Common myeloid progenitor, CD34-positive (primary cell): Measurements from ENCODE around the gene MAP4K4.

Experiments
- CTCF ChIA-PET: fragments of 350-600 bp; sonication (Branson Sonifier 250); formaldehyde crosslinking; loops from one replicate; lab custom pipeline; 2021; ENCODE audit warnings: antibody characterized with exemption; lab: Charles Lee
- POLR2A ChIA-PET: fragments of 350-600 bp; sonication (Branson Sonifier 250); formaldehyde crosslinking; loops from one replicate; lab custom pipeline; 2021; ENCODE audit warnings: antibody characterized with exemption; lab: Charles Lee
- DNase-seq, 3 donors: peaks; one replicate each; pipeline versions ENCODE4 v3.0.0 to v3.0.0-alpha.2; 2013
- H3K27ac ChIP-seq, 2 experiments: 1 replicate in 1 of 2; 2 replicates in 1 of 2; pipeline ENCODE4 v1.7.0; 2013; ENCODE audit warnings: inconsistent platforms in 2 of 2, low read length in 2 of 2, mild to moderate bottlenecking in 2 of 2, low read depth in 1 of 2, moderate library complexity in 1 of 2; ENCODE audit not compliant: severe bottlenecking in 2 of 2, insufficient read depth in 1 of 2, poor library complexity in 1 of 2
- H3K27me3 ChIP-seq, 5 experiments: replicated peaks in 2 of 5; 1 replicate in 3 of 5; 2 replicates in 2 of 5; pipeline versions ENCODE4 v1.6.1 to v1.7.0; 2013; ENCODE audit warnings: low read length in 4 of 5, mild to moderate bottlenecking in 2 of 5, moderate library complexity in 2 of 5, inconsistent platforms in 1 of 5; ENCODE audit not compliant: insufficient read depth in 5 of 5, control insufficient read depth in 4 of 5
- H3K36me3 ChIP-seq, 4 experiments: 1 replicate in 2 of 4; 2 replicates in 2 of 4; pipeline versions ENCODE4 v1.6.1 to v1.7.0; 2013; ENCODE audit warnings: low read length in 3 of 4, control low read depth in 1 of 4, mild to moderate bottlenecking in 1 of 4; ENCODE audit not compliant: control insufficient read depth in 4 of 4, insufficient read depth in 4 of 4
- H3K4me1 ChIP-seq, 4 experiments: 1 replicate in 3 of 4; 2 replicates in 1 of 4; pipeline versions ENCODE4 v1.6.1 to v1.7.1; 2013; ENCODE audit warnings: low read length in 3 of 4, mild to moderate bottlenecking in 3 of 4, control low read depth in 1 of 4, inconsistent platforms in 1 of 4, moderate library complexity in 1 of 4; ENCODE audit not compliant: control insufficient read depth in 4 of 4, insufficient read depth in 4 of 4; ENCODE audit errors: control extremely low read depth in 1 of 4
- H3K4me3 ChIP-seq, 7 experiments: 1 replicate in 4 of 7; 2 replicates in 3 of 7; pipeline versions ENCODE4 v1.5.1 to v1.7.0; 2013; ENCODE audit warnings: mild to moderate bottlenecking in 7 of 7, low read length in 6 of 7, moderate library complexity in 6 of 7, inconsistent platforms in 2 of 7, low read depth in 2 of 7, control low read depth in 1 of 7; ENCODE audit not compliant: insufficient read depth in 4 of 7, control insufficient read depth in 1 of 7; ENCODE audit errors: extremely low read depth in 1 of 7
- H3K9me3 ChIP-seq, 5 experiments: 1 replicate in 4 of 5; 2 replicates in 1 of 5; pipeline versions ENCODE4 v1.6.1 to v1.7.1; 2013; ENCODE audit warnings: low read length in 4 of 5, mild to moderate bottlenecking in 2 of 5, inconsistent platforms in 1 of 5, low read depth in 1 of 5, moderate library complexity in 1 of 5; ENCODE audit not compliant: control insufficient read depth in 4 of 5, insufficient read depth in 2 of 5; ENCODE audit errors: control extremely low read depth in 1 of 5
- WGBS: methylation state at CpG from one replicate; pipeline ENCODE4 v1.1.5; 2013; ENCODE audit not compliant: insufficient coverage; 5-methylcytosine and 5-hydroxymethylcytosine counted together

MAP4K4 gene

DNA sequence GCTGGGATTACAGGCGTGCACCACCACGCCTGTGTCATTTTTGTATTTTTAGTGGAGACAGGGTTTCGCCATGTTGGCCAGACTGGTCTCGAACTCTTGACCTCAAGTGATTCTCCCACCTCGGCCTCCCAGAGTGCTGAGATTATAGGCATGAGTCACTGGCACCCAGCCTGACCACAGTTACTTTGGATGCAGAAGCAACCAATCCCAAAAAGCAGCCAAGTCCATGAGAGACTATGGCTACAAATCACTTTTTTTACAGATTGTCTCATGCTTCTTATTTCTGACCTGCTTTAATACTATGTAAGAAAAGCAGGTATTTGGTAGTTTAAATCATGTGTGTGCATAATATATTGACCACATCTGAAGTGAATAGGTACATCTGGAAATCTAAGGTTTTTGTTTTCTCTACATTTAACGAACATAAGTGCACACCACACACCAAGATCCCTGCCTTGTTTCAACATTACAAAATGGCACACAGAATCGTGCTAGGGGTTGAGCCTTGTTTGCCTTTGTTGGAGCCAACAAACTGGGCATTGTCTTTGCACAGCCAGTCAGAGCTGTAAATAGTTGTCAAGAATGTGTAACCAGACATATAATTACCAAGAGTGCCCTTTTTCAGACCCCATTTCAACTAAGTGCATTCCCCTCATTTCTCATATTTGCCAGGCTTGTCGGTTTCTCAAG is 18.3 kb upstream of the MAP4K4 start:
- H3K9me3 ChIP-seq = peaks cover 0 to 2% (median 0%) of the 10 kb centered on the region in 5 experiments
- POLR2A ChIA-PET = no interaction called here
- no peak for DNase-seq
- H3K27ac ChIP-seq = no peak overlapping the region
- H3K36me3 ChIP-seq = no peaks in the 10 kb centered on the region
- CTCF ChIA-PET = no interaction called here
- no peak overlapping the region for H3K4me3 ChIP-seq
- no peaks in the 10 kb centered on the region for H3K4me1 ChIP-seq
- H3K27me3 ChIP-seq = no peaks in the 10 kb centered on the region
- WGBS = 90% methylated on average over 7 of the region's 8 CpGs

DNA sequence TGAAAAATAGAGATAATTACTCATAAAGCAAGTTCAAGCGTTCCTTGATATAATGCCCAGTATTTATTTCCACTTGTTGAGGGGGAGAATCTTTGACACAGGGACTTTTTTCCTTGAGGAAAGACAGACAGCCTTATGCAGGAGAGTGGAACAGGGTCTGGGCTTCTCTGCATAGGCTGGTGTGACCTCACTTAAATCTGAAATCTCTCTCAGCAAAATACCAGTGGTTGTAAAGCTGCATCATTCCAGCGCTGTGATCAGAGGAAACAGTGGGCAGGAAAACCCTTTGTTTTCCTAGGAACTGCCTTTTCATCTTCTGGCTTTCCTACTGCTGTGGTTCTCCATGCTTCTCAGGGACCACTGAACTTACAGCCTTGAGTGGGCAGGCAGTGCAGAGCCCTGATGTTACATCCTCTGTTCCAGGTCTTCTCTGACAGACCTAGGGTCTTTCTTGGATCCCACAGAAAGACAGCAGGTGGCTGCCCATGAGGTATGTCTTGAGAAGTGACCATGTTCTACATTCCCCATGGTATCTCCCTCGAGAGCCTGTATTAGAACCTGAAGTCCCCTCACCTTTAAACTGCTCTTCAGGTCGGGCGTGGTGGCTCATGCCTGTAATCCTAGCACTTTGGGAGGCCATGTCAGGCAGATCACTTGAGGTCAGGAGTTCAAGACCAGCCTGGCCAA is 17.6 kb upstream of the MAP4K4 start:
- ChIA-PET CTCF (no interaction called here), POLR2A (no interaction called here)
- DNase-seq = no peak
- no peaks in the 10 kb centered on the region for H3K27me3 ChIP-seq
- no peaks in the 10 kb centered on the region for H3K36me3 ChIP-seq
- no peak overlapping the region for H3K27ac ChIP-seq
- peaks cover 0 to 2% (median 0%) of the 10 kb centered on the region in 5 experiments for H3K9me3 ChIP-seq
- no peaks in the 10 kb centered on the region for H3K4me1 ChIP-seq
- no peak overlapping the region for H3K4me3 ChIP-seq
- WGBS = 58% methylated on average over 1 of the region's 5 CpGs

DNA sequence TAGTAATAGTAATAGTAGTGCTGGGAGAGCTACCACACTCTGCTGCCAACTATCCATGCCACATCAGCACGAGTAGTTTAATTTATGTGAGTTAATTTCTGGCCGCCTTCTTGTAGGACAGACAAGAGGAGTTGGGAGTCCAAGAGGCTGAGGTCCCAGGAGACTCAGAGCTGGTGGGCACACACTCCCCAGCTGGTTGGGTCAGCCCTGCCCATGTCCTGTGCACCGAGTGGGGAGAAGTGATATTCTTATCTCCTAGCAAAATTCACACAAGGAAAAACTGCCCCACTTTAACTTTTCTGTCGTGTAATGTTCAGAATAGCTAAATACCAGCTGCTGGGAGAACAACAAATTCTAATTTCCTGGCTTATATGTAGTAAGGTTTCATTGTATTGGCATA is 15.2 kb upstream of the MAP4K4 start:
- Histone ChIP-seq H3K4me3 (no peak overlapping the region), H3K4me1 (no peaks in the 10 kb centered on the region), H3K9me3 (peaks cover 0 to 2% (median 0%) of the 10 kb centered on the region in 5 experiments), H3K36me3 (no peaks in the 10 kb centered on the region), H3K27ac (no peak overlapping the region), H3K27me3 (no peaks in the 10 kb centered on the region)
- WGBS = 100% methylated on average over 1 of the region's 4 CpGs
- no peak for DNase-seq
- ChIA-PET CTCF (no interaction called here), POLR2A (no interaction called here)

DNA sequence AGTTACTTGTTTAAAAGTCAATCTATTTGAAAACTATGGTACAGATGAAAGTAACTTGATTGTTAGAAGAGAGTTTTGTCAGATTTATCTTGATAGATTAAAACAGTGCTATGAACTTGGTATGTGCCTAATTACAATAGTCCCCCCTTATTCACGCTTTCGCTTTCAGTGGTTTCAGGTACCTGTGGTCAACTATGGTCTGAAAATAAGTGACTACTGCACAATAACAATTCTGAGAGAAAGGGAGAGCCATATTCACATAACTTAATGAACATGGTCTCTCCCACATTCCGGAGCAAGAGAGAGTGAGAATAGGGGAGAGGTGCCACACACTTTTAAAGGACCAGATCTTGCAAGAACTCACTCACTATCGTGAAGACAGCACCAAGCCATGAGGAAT is 13.2 kb upstream of the MAP4K4 start:
- WGBS = no CpG with 5 or more reads among the region's 4 CpGs

DNA sequence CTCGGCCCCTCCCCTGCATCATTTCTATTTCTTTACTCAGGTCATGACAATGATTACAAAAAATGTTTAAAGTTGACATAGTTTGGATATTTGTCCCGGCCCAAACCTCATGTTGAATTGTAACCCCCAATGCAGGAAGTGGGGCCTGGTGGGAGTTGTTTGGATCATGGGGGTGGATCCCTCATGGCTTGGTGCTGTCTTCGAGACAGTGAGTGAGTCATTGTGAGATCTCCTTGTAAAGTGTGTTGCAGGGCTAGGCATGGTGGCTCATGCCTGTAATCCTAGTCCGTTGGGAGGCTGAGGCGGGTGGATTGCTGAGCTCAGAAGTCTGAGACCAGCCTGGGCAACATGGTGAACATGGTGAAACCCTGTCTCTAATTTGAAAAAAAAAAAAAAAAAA is 9.2 kb upstream of the MAP4K4 start:
- no peak overlapping the region for H3K4me3 ChIP-seq
- ChIA-PET CTCF (interaction anchor here (1.5 kb wide), 1 partner anchor 9 kb away, joined by 4 read pairs; the partner anchor contains the start of gene MAP4K4), POLR2A (no interaction called here)
- no peaks in the 10 kb centered on the region for H3K9me3 ChIP-seq
- no peak overlapping the region for H3K27ac ChIP-seq
- no peaks in the 10 kb centered on the region for H3K36me3 ChIP-seq
- no peak for DNase-seq
- H3K27me3 ChIP-seq = no peaks in the 10 kb centered on the region
- 100% methylated on average over 3 of the region's 5 CpGs for WGBS
- peaks cover 2 to 20% (median 3%) of the 10 kb centered on the region in 4 experiments for H3K4me1 ChIP-seq

More for the DNA sequence above, 13.2 kb upstream of the MAP4K4 start:
- Histone ChIP-seq H3K27ac (no peak overlapping the region), H3K4me1 (peaks cover 0 to 3% (median 1%) of the 10 kb centered on the region in 4 experiments), H3K27me3 (no peaks in the 10 kb centered on the region), H3K9me3 (no peaks in the 10 kb centered on the region), H3K4me3 (no peak overlapping the region), H3K36me3 (no peaks in the 10 kb centered on the region)
- CTCF ChIA-PET = no interaction called here
- no peak for DNase-seq
- POLR2A ChIA-PET = no interaction called here

DNA sequence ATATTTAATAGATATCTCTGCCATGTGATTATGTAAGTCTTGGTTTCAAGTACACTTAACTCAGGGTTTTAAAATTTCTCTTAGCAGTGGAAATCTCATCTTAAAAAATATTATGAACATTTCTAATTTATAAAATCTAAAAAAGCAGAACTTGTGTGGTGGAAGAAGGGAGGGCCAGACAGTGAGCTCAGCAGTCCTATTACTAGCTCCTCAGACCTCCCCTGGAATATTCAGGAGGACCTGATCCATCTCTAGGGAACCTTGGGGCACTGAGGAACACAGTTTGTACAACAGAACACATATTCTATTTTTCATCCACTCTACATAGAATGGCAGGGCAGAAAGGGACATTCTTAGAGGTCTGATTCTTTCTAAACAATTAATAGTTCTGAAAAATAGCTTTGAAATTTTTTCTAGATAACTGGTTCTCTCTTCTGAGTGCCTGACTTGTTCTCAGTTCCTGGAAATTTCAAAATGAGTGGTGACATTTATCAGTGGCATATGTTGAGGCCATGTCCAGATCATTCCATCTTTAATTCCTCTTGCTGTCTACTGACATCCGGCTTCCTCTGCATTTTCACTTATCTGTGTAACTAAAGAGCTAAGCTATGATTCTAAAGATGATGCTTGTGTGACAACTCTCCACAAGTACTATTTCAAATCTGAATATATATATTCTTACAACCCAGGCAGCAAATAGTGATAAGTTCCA is 8.2 kb upstream of the MAP4K4 start:
- WGBS = no CpG with 5 or more reads among the region's 1 CpG
- DNase-seq = peak in 2 of 3 donors; percentile 35 to 46
- peaks cover 0 to 4% (median 0%) of the 10 kb centered on the region in 5 experiments for H3K9me3 ChIP-seq
- no peak overlapping the region for H3K4me3 ChIP-seq
- no peaks in the 10 kb centered on the region for H3K27me3 ChIP-seq
- H3K4me1 ChIP-seq = peaks cover 2 to 20% (median 3%) of the 10 kb centered on the region in 4 experiments
- H3K27ac ChIP-seq = peak overlapping the region in 1 of 2 experiments; percentile 34
- no peaks in the 10 kb centered on the region for H3K36me3 ChIP-seq
- POLR2A ChIA-PET = interaction anchor here (0.7 kb wide), 1 partner anchor 29 kb away, joined by 3 read pairs; no protein-coding TSS in a partner anchor
- CTCF ChIA-PET = interaction anchor here (1.5 kb wide), 1 partner anchor 8 kb away, joined by 4 read pairs; the partner anchor contains the start of gene MAP4K4
